GM12892 (cell line): Measurements from ENCODE around the gene ZNF521.

Experiments
- POLR2A ChIP-seq: IDR thresholded peaks from 2 replicates; pipeline ENCODE4 v1.6.1; 2011; ENCODE audit warnings: low read depth, low read length, control low read depth
- POLR2AphosphoS5 ChIP-seq: IDR thresholded peaks from 2 replicates; pipeline ENCODE4 v1.6.1; 2011; ENCODE audit warnings: low read depth, low read length, control low read depth
- TAF1 ChIP-seq: IDR thresholded peaks from 2 replicates; pipeline ENCODE4 v1.6.1; 2011; ENCODE audit warnings: low read depth, mild to moderate bottlenecking, control low read depth, low read length, borderline replicate concordance

GRCh38 chr18:25019086-25019860 is 332.7 kb downstream of the ZNF521 start:
- TF ChIP-seq POLR2A = no peak
- TF ChIP-seq TAF1 = no peak
- TF ChIP-seq POLR2AphosphoS5 = no peak
